Measurements from ENCODE around the gene AEBP2. TPM values are rescaled to one million over a fixed set of nuclear protein-coding genes. Genes with fewer than 3 reads are reported as not detected.

The AEBP2 gene
- total RNA-seq, 1 donor from 2014 or later: 47.2 TPM

DNA sequence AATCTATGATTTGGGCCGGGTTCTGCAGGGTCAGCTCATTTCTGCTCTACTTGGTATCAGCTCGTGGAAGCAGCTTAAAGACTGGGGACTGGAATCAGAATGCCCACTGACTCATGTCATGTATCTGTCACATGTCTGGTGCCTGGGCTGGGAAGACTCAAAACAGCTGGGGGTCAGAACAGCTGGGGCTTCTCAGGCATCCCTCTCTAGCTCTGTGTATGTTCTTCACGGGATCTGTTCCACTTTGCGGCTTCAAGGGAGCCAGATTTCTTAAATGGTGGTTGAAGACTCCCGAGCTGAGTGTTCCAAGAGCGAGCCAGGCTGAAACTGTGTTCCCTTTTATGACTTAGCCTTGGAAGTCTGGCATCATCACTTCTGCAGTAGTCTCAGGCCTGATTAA lies 11.9 kb downstream of the AEBP2 start:
- intact Hi-C loops (cut with micrococcal nuclease): no loop called here

DNA sequence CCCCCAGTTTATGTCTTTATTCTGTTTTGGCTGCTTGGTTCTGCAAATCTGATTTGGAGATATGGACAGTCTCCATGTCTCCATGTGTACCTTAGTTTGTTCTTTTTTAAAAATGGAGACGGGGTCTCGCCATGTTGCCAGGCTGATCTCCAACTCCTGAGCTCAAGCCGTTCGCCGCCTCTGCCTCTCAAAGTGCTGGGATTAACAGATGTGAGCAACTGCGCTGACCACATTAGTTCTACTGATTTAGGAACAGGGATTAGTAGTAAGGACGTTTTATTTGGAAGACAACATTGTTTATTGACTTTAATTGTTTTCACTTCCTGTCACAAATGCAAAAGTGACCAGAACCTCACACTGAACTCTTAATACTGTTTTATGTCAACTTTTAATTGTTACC lies 14.7 kb downstream of the AEBP2 start:
- intact Hi-C loops (cut with micrococcal nuclease): no loop called here

DNA sequence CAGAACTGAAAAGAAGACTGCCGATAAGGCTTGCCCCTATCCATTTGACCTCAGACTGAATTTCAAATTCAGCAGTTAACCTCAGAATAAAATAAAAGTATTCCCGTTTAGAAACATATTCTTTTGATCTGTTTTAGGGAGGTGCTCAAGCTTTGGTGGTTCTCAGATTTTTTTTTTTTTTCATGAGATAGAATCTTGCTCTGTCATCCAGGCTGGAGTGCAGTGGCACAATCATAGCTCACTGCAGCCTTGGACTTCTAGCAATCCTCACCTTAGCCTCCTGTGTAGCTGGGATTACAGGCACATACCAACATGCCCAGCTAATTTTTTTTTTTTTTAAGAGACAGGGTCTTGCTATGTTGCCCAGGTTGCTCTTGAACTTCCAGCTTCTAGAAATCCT lies 15.5 kb downstream of the AEBP2 start:
- intact Hi-C loops (cut with micrococcal nuclease): no loop called here

DNA sequence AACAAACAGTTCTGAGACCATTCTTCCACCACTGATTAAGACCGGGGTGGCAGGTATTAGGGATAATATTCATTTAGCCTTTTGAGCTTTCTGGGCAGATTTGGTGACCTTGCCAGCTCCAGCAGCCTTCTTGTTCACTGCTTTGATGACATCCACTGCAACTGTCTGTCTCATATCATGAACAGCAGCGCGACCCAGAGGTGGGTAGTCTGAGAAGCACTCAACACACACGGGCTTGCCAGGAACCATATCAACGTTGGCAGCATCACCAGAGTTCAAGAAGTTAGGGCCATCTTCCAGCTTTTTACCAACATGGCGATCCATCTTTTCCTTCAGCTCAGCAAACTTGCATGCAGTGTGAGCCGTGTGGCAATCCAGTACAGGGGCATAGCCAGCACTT lies 16.9 kb downstream of the AEBP2 start:
- intact Hi-C loops (cut with micrococcal nuclease): no loop called here

DNA sequence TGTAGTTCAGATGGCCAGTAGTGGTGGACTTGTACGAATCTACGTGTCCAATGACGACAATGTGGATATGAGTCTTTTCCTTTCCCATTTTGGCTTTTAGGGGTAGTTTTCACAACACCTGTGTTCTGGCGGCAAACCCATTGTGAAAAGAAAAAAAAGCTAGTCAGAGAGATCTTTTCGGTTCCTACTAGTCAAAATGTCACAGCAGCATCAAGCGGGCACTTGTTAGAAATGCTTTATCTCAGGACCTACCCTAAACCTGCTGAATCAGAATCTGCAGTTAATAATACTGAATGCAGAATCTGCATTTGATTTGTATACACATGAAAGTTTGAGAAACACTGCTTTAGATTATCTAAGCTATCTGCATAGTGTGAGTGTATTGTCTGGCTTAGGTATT lies 18.3 kb downstream of the AEBP2 start:
- intact Hi-C loops (cut with micrococcal nuclease): no loop called here

DNA sequence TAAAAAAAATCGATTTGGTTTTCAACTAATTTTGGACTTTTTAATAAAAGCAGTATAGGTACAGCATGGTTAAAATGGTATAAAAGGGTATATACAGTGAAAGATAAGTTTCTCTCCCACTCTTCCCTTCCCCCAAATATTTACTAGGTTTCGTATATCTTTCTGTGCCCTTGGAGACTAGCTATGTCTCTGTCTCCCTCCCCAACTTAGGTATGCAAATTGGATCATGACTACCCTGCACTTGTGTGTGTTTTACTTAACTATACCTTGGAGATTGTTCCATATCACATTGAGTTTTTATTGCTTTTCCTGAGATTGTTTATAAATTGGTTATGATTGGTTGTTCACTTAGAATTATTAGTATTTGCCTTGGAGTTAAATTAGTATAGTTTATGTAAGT lies 19.4 kb downstream of the AEBP2 start:
- intact Hi-C loops (cut with micrococcal nuclease): no loop called here

DNA sequence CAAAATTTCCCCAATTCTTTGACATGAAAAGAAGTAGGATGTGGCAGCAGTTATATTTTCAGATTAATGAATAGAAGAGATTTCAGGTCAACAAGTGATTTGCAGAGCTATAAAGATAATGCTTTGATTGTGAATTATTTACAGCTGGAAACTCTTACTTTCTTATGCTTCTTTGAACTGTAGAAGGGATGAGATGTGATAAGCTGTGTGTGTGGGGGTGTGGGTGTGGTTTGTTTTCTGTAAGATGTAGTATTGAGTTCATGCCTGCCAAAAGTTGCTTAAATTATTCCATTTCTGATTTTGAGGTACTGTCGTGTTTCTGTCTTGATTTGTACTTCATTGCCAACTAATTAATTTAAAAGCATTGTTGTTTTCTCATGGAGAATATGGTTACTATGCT lies 22.7 kb downstream of the AEBP2 start:
- intact Hi-C loops (cut with micrococcal nuclease): no loop called here

DNA sequence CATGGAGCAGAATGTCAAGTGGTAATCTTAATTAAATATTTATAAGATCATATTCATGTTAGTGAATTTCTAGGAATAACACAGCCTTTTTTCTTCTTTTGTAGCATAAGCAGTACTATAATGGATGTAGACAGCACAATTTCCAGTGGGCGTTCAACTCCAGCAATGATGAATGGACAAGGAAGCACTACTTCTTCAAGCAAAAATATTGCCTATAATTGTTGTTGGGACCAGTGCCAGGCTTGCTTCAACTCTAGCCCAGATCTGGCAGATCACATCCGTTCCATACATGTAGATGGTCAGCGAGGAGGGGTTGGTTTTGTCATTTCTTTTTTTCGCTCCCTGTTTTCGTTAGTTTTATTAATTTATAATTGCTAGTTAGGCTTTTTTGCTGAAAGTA lies 23.1 kb downstream of the AEBP2 start:
- intact Hi-C loops (cut with micrococcal nuclease): no loop called here

DNA sequence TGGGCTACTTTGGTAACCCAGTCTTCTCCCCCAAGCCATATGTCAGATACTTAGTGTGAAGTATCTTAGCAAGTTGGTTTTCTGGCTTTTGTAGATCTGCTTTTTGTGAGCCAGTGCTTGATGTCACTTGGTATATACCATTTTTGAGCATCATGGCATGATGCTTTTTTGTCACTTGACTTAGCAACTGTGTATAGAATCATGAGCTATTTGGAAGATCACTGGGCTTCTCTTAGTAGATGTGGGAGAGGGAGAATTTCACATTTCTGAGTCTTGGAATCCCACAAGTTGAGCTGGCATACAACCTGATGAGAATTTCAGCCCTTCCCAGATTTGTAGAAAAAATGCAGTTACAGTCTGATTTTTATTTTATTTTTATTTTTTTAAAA lies 24.9 kb downstream of the AEBP2 start:
- intact Hi-C loops (cut with micrococcal nuclease): no loop called here

DNA sequence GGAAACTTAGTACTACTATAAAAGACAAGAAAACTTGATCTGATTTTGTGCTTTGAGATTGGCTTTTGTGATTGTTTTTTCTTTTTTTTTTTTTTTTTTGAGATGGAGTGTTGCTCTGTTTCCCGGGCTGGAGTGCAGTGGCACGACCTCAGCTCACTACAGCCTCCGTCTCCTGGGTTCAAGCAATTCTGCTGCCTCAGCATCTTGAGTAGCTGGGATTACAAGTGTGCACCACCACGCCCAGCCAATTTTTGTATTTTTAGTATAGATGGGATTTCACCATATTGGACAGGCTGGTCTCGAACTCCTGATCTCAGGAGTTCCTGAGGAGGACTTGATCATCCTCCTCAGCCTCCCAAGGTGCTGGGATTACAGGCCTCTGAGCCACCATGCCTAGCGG lies 26.4 kb downstream of the AEBP2 start:
- intact Hi-C loops (cut with micrococcal nuclease): no loop called here

DNA sequence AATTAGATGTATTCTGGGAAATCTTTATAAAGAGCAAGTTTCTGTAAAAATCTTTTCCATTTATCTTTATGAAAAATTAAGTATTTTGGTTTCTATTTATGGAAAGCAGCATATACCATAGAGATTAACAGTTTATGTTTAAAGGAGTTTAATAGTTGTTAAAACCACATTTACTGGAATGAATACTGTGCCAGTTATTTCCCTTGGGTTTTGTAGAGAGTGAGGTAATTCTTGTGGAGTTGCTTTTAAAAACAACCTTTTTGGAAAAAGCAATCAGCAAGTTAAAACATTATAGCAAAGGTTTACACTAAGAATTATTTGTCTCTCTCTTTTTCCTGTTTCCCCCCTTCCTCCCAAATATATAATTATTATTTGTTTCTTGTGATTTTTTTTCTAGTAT lies 34.9 kb downstream of the AEBP2 start:
- intact Hi-C loops (cut with micrococcal nuclease): no loop called here

DNA sequence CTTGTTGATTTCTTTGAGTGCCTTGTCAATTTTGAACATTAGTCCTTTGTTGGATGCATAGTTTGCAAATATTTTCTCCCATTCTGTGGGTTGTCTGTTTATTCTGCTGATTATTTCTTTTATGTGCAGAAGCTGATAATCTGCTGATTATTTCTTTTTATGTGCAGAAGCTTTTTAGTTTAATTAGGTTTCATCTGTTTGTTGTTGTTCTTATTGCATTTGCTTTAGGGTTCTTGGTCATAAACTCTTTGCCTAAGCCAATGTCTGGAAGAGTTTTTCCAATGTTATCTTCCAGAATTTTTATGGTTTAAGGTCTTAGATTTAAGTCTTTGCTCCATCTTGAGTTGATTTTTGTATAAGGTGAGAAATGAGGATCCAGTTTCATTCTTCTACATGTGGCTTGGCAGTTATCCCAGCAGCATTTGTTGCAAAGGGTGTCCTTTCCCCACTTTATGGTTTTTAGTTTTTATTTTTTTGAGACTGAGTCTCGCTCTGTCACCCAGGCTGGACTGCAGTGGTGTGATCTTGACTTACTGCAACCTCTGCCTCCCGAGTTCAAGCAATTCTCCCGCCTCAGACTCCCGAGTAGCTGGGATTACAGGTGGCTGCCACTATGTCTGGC lies 36.7 kb downstream of the AEBP2 start:
- intact Hi-C loops (cut with micrococcal nuclease): loop anchor here (5.0 kb wide), 1 partner anchor 34 kb away; no protein-coding TSS in a partner anchor

DNA sequence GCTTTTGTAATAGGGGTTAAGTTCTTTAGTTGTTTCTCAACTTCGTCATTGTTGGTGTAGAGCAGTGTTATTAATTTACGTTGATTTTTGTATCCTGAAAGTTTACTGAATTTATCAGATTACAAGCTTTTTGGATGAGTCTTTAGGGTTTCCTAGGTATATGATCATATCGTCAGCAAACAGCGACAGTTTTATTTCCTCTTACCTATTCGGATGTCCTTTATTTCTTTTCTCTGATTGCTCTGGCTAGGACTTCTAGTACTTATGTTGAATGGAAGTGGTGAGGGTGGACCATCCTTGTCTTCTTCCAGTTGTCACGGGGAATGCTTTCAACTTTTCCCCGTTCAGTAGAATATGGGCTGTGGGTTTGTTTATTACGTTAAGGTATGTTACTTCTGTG lies 37.8 kb downstream of the AEBP2 start:
- intact Hi-C loops (cut with micrococcal nuclease): loop anchor here (5.0 kb wide), 1 partner anchor 35 kb away; no protein-coding TSS in a partner anchor

DNA sequence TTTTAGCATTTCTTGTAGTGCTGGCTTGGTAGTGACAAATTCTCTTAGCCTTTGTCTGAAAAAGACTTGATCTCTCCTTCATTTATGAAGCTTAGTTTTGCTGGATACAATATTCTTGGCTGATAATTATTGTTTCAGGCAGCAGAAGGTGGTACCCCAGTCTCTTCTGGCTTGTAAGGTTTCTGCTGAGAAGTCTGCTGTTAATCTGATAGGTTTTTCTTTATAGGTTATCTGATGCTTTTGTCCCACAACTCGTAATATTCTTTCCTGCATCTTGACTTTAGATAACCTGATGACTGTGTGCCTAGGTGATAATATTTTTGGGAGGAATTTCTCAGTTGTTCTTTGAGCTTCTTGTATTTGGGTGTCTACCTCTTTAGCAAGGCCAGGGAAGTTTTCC lies 41.2 kb downstream of the AEBP2 start:
- intact Hi-C loops (cut with micrococcal nuclease): no loop called here

DNA sequence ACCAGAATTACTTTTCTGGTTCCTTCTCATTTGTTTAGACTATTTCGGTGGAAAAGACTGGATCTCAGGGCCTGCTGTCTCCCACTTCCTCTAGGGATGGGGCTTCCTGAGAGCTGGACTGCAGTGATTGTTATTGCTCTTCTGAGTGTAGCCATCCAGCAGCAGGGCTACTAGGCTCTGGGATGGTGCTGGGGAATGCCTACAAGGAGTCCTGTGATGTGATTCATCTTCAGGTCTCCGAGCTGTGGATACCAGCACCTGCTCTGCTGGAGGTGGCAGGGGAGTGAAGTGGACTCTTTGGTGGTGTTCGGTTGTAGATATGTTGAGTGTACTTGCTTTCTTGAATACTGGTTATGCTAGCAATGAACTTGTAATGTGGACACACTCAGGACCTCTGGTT lies 42.7 kb downstream of the AEBP2 start:
- intact Hi-C loops (cut with micrococcal nuclease): no loop called here

DNA sequence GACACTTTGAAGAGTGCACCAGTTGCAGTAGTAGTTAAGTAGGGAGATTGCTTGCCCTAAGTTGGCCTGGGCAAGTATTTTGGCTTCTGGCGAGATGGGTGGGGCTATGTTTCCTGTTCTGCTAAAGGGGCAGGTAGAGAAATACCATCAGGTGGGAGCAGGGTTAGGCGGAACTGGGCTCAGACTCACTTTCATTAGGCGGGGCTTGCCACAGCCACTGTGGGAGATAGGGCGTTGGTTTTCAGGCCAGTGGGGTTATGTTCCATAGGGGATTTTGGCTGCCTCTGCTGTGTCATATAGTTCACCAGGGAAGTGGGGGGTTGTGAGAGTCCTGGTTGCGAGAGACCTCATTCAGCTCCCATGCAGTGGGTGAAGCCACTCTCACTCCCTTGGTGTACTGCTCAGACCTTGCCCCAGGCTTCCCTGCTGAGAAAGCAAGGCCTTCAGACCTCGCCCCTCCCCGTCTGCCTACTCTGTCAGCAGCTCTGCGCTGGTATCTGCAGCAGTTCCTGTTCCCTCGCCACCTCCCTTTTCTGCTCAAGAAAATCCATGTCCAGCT lies 43.3 kb downstream of the AEBP2 start:
- intact Hi-C loops (cut with micrococcal nuclease): no loop called here

DNA sequence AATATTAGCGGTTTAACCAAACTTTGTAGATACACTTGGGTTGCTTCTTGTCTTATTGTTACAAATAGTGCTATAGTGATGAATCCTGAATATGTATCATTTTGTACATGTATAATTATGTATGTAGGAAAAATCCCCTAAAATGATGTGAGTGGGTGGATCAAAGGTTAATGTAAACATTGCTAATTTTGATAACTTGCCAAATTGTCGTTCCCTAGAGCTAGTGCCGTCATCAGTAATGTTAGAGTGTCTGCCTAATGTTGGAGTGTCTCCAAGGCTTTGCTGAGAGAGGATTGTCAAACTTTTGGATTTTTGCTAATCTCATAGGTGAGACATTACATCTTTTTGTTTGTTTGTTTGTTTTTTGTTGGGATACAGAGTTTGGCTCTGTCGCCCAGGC lies 44.4 kb downstream of the AEBP2 start:
- intact Hi-C loops (cut with micrococcal nuclease): no loop called here

DNA sequence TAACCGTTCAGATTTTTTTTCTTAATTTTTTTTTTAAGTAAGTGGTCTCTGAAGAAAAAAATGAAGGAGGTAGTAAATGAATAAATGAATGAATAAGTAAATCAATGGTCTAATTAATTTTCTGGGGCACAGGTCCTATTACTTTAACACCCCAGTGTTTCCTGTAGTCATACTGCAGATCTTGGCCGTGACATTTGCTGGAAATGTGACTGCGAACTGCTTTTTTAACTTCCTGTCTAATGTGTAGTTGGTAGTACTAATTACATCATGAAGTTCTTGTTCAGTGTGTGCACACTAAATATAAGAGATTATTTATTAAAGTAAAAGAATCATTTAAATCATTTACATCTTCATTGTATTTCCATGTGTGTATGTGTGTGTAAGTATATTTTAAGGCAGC lies 45.4 kb downstream of the AEBP2 start:
- intact Hi-C loops (cut with micrococcal nuclease): no loop called here

DNA sequence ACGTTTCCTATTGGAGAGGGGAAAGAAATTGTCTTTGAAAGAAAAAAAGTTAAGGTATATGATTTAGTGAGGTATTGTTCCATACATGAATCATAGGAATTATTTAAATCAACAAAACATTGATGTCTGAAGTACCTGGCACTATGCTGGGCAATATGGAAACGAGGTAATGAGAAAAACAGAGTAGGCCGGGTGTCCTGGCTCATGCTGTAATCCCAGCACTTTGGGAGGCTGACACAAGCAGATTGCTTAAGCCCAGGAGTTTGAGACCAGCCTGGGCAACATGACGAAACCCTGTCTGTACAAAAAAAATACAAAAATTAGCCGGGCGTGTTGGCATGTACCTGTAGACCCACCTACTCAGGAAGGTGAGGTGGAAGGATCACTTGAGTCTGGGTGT lies 45.9 kb downstream of the AEBP2 start:
- intact Hi-C loops (cut with micrococcal nuclease): no loop called here

DNA sequence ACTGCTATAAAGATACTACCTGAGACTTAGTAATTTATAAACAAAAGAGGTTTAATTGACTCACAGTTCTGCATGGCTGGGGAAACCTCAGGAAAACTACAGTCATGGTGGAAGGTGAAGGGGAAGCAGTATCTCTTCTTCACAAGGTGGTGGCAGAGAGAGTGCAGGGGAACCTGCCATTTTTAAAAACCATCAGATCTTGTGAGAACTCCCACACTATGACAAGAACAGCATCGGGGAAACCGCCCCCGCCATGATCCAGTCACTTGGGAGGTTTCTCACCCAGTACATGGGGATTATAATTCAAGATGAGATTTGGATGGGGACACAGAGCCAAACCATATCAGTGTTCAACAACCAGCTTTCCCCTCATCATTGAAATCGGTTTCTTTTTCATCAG lies 49.9 kb downstream of the AEBP2 start:
- intact Hi-C loops (cut with micrococcal nuclease): no loop called here

DNA sequence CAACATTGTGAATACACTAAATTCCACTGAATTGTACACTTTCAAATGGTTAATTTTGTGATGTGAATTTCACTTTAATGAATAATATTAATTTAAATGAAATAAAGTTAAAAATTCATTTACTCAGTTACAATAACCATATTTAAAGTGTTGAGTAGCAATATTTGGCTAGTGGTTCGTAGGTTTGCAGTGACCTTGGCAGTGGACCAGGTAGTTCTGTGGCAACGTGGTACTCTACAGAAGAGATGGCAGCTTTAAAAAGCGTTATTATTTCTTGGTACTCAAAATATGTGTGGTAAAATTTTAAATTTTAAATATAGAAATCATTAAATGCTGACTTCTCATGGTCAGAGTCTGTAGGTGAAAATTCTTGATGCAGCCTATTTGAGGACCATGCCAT lies 51.6 kb downstream of the AEBP2 start:
- intact Hi-C loops (cut with micrococcal nuclease): no loop called here

DNA sequence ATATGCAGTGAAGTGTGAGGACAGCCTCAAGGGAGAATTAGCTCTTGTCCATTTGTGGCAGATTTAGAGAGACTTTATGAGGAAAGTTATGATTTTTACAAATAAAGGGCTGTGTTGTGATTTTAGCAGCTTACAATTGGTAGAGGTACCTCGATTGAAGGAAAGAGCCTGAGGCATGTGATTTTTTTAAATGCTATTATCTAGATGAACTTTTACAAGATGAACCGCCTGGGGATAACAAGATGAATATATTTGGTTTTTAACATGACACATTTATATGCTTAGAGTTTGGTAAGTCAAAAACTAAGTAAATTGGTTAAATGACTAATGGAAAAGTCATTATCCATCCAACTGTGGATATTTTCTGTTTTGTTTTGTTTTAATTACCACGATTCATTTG lies 52.6 kb downstream of the AEBP2 start:
- intact Hi-C loops (cut with micrococcal nuclease): no loop called here

DNA sequence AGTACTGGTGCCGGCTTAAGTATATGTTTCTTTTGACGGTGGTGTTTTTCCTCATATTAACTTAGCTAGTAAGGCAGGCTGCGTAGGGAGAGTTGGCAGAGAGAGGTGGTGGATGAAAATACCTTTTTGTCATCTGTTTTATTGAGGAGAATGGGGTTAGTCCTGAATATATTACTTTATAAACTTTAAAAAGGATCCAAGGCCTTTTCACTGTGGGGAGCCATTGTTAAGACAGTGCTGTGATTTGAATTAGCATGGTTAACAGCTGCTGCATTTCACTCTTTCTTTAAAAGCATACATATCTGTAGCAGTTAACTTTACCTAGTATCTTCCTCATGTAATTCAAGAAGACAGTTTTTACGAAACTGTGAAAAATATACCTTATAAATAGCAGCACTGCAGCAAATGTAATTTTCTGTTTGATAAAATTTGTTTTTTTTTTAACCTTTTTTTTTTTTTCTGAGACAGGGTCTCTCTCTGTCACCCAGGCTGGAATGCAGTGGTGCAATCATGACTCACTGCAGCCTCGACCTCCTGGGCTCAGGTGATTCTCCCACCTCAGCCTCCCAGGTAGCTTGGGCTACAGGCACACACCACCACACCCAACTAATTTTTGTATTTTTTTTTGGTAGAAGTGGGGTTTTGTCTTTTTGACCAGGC lies 57.1 kb downstream of the AEBP2 start:
- intact Hi-C loops (cut with micrococcal nuclease): no loop called here
